Sigmoid colon (tissue), 7 donors: Measurements from ENCODE around the gene CDCA5. TPM values are rescaled to one million over a fixed set of nuclear protein-coding genes. Genes with fewer than 3 reads are reported as not detected.

Experiments
- DNase-seq: peaks from one replicate; pipeline ENCODE4 v3.0.0-alpha.2; 2019
- H3K27ac ChIP-seq, 4 donors: fragments of 200-600 bp; sonication (generic); one replicate each; pipeline ENCODE4 v1.5.1; 2016 to 2019; ENCODE audit warnings: mild to moderate bottlenecking in 1 of 4
- H3K27me3 ChIP-seq, 3 donors: fragments of 200-600 bp; sonication (generic); one replicate each; pipeline ENCODE4 v1.5.1; 2019; ENCODE audit warnings: mild to moderate bottlenecking in 1 of 3
- H3K36me3 ChIP-seq, 4 donors: fragments of 200-600 bp; sonication (generic); one replicate each; pipeline ENCODE4 v1.5.1; 2016 to 2019
- H3K4me1 ChIP-seq, 4 donors: fragments of 200-600 bp; sonication (generic); one replicate each; pipeline ENCODE4 v1.5.1; 2017 to 2019
- H3K4me3 ChIP-seq, 4 donors: fragments of 200-600 bp; sonication (generic); one replicate each; pipeline ENCODE4 v1.5.1; 2017 to 2019; ENCODE audit warnings: mild to moderate bottlenecking in 2 of 4, moderate library complexity in 1 of 4
- H3K9me3 ChIP-seq, 4 donors: fragments of 200-600 bp in 3 of 4; sonication (generic) in 3 of 4; one replicate each; pipeline versions ENCODE4 v1.5.1 to v1.6.1; 2013 to 2019
- CTCF ChIP-seq, 4 experiments: fragments of 450-650 bp in 3 of 4; fragments of 200-600 bp in 1 of 4; IDR thresholded peaks; one replicate each; pipeline ENCODE4 v1.5.1; 2016 to 2019; ENCODE audit warnings: antibody characterized with exemption in 4 of 4, mild to moderate bottlenecking in 3 of 4, moderate library complexity in 2 of 4
- EP300 ChIP-seq, 4 donors: sonication (generic); formaldehyde crosslinking; IDR thresholded peaks; one replicate each; pipeline ENCODE4 v1.6.1; 2017; ENCODE audit warnings: antibody characterized with exemption in 4 of 4
- POLR2A ChIP-seq, 2 donors: fragments of 450-650 bp; IDR thresholded peaks; one replicate each; pipeline ENCODE4 v1.6.1; 2016; ENCODE audit warnings: antibody characterized with exemption in 2 of 2, mild to moderate bottlenecking in 2 of 2, moderate library complexity in 2 of 2
- POLR2AphosphoS5 ChIP-seq, 4 donors: sonication (generic); formaldehyde crosslinking; IDR thresholded peaks; one replicate each; pipeline ENCODE4 v1.6.1; 2017; ENCODE audit warnings: antibody characterized with exemption in 4 of 4
- whole genome bisulfite sequencing, 2 donors: extraction: QIAGEN DNeasy Blood & Tissue Kit; methylation state at CpG; one replicate each; pipeline ENCODE4 v1.1.7; 2013; 5-methylcytosine and 5-hydroxymethylcytosine counted together
- intact Hi-C: fragments of 100-400 bp; cut with DNase I; formaldehyde crosslinking; loops from one replicate; pipeline ENCODE4 v1.15.1; 2023
- polyA plus RNA-seq, 3 donors: library from polyadenylated mRNA; stranded (reverse); fragments of 200-250 nt; gene quantifications; one replicate each; pipeline ENCODE4 v1.2.3, GENCODE V29; 2013
- total RNA-seq, 4 donors: library from RNA; depleted of rRNA; stranded (reverse); fragments of >200 nt; gene quantifications; one replicate each; pipeline ENCODE4 v1.1.0, GENCODE V29; 2016
- donor health status: healthy with polysubstance abuse.
- donor health status: Bipolar disorder and iron deficiency.
- donor health status: healthy.

The CDCA5 gene
- total and polyA plus RNA-seq, 7 donors: 0.33 to 21.5 (median 4.6) TPM; not detected in 1

- H3K36me3 ChIP-seq: peaks cover 49 to 86% (median 71%) of the 10 kb centered on the region in 4 donors
- no peak for TF ChIP-seq POLR2A (IDR thresholded peaks at IDR 0.05)
- TF ChIP-seq POLR2AphosphoS5 (IDR thresholded peaks at IDR 0.05): no peak
- TF ChIP-seq EP300 (IDR thresholded peaks at IDR 0.05): no peak
- TF ChIP-seq CTCF (IDR thresholded peaks at IDR 0.05): no peak
- intact Hi-C loops: no loop called here
These were observed 43.8 kb upstream of the CDCA5 start for GRCh38 chr11:65127473-65128181.

GRCh38 chr11:65126624-65127274 lies 42.9 kb upstream of the CDCA5 start:
- intact Hi-C loops: no loop called here
- no peak for TF ChIP-seq EP300 (IDR thresholded peaks at IDR 0.05)
- TF ChIP-seq CTCF (IDR thresholded peaks at IDR 0.05): no peak
- no peak for TF ChIP-seq POLR2A (IDR thresholded peaks at IDR 0.05)
- TF ChIP-seq POLR2AphosphoS5 (IDR thresholded peaks at IDR 0.05): no peak
- peaks cover 49 to 78% (median 62%) of the 10 kb centered on the region in 4 donors for H3K36me3 ChIP-seq

More at GRCh38 chr11:65127473-65128181, 43.8 kb upstream of the CDCA5 start:
- peak; percentile 41 for DNase-seq
- H3K9me3 ChIP-seq: no peaks in the 10 kb centered on the region
- 85 to 87% methylated on average over 12 of the region's 12 CpGs for WGBS, 2 donors
- H3K27ac ChIP-seq: no peak overlapping the region
- no peak overlapping the region for H3K4me3 ChIP-seq
- no peaks in the 10 kb centered on the region for H3K27me3 ChIP-seq
- H3K4me1 ChIP-seq: peaks cover 0 to 16% (median 10%) of the 10 kb centered on the region in 4 donors

GRCh38 chr11:65125197-65126056 lies 41.6 kb upstream of the CDCA5 start:
- no peak overlapping the region for H3K27ac ChIP-seq
- WGBS, 2 donors: 91 to 92% methylated on average over 12 of the region's 12 CpGs
- no peaks in the 10 kb centered on the region for H3K27me3 ChIP-seq
- H3K4me3 ChIP-seq: no peak overlapping the region
- TF ChIP-seq POLR2A (IDR thresholded peaks at IDR 0.05) (no peak), POLR2AphosphoS5 (IDR thresholded peaks at IDR 0.05) (no peak), EP300 (IDR thresholded peaks at IDR 0.05) (no peak), CTCF (IDR thresholded peaks at IDR 0.05) (no peak)
- peaks cover 42 to 73% (median 56%) of the 10 kb centered on the region in 4 donors for H3K36me3 ChIP-seq
- peaks cover 0 to 21% (median 19%) of the 10 kb centered on the region in 4 donors for H3K4me1 ChIP-seq
- H3K9me3 ChIP-seq: no peaks in the 10 kb centered on the region
- peak; percentile 54 for DNase-seq
- intact Hi-C loops: no loop called here

More at GRCh38 chr11:65126624-65127274, 42.9 kb upstream of the CDCA5 start:
- H3K9me3 ChIP-seq: no peaks in the 10 kb centered on the region
- peaks cover 0 to 11% (median 8%) of the 10 kb centered on the region in 4 donors for H3K4me1 ChIP-seq
- 72 to 82% methylated on average over 6 of the region's 6 CpGs for WGBS, 2 donors
- DNase-seq: peak; percentile 46
- no peak overlapping the region for H3K4me3 ChIP-seq
- no peaks in the 10 kb centered on the region for H3K27me3 ChIP-seq
- no peak overlapping the region for H3K27ac ChIP-seq

GRCh38 chr11:65124480-65125196 lies 40.8 kb upstream of the CDCA5 start:
- no peaks in the 10 kb centered on the region for H3K27me3 ChIP-seq
- TF ChIP-seq EP300 (IDR thresholded peaks at IDR 0.05) (no peak), POLR2AphosphoS5 (IDR thresholded peaks at IDR 0.05) (no peak), POLR2A (IDR thresholded peaks at IDR 0.05) (no peak), CTCF (IDR thresholded peaks at IDR 0.05) (no peak)
- no peak overlapping the region for H3K27ac ChIP-seq
- H3K36me3 ChIP-seq: peaks cover 41 to 73% (median 56%) of the 10 kb centered on the region in 4 donors
- WGBS, 2 donors: 91 to 94% methylated on average over 5 of the region's 5 CpGs
- DNase-seq: peak; percentile 59
- H3K4me3 ChIP-seq: no peak overlapping the region
- no peaks in the 10 kb centered on the region for H3K9me3 ChIP-seq
- peaks cover 0 to 29% (median 19%) of the 10 kb centered on the region in 4 donors for H3K4me1 ChIP-seq
- intact Hi-C loops: loop anchor here (5.0 kb wide), 1 partner anchor 97 kb away; the partner anchor contains the start of gene SNX15
